Measurements from ENCODE around the gene LEUTX.

- TF ChIP-seq CTCF (IDR thresholded peaks at IDR 0.05) (no peak), EZH2 (IDR thresholded peaks at IDR 0.05) (no peak), EZH2phosphoT487 (IDR thresholded peaks at IDR 0.05) (no peak)
These were observed 54.5 kb downstream of the LEUTX start for GRCh38 chr19:39833160-39833463.

Data from neural progenitor cell (in vitro differentiated cells).